GM19463 (cell line): ENCODE data around the gene DNMT3A.
A peak's percentile ranks its signal among the peaks of the same experiment; 100 is the strongest.
"Not testable (repeated sequence)": the region's sequence is repeated elsewhere in the genome, so short reads cannot be mapped to it uniquely, and the experiment has no call there.

Experiments used
- ATAC-seq: cut with Tn5 transposase; IDR thresholded peaks from one replicate; pipeline ENCODE4 v1.9.1; 2021; ENCODE audit warnings: mild to moderate bottlenecking, moderate library complexity; ENCODE audit not compliant: unreplicated experiment

Gene DNMT3A

GRCh38 chr2:25215948-25216679 is 125.6 kb downstream of the DNMT3A start:
- peak; percentile 85 for ATAC-seq

- ATAC-seq = no peak
Observed at GRCh38 chr2:25215232-25215631, 126.5 kb downstream of the DNMT3A start.

- ATAC-seq = no peak
Observed at GRCh38 chr2:25213229-25213628, 128.5 kb downstream of the DNMT3A start.

GRCh38 chr2:25210923-25211322 is 130.8 kb downstream of the DNMT3A start:
- ATAC-seq = not testable (repeated sequence)

GRCh38 chr2:25207078-25207545 is 134.6 kb downstream of the DNMT3A start:
- no peak for ATAC-seq

- no peak for ATAC-seq
Observed at GRCh38 chr2:25204190-25204838, 137.4 kb downstream of the DNMT3A start.

- ATAC-seq = no peak
Observed at GRCh38 chr2:25202275-25202674, 139.4 kb downstream of the DNMT3A start.

- ATAC-seq = no peak
Observed at GRCh38 chr2:25201794-25202193, 139.9 kb downstream of the DNMT3A start.

GRCh38 chr2:25201265-25201664 is 140.5 kb downstream of the DNMT3A start:
- no peak for ATAC-seq

GRCh38 chr2:25198576-25198975 is 143.1 kb downstream of the DNMT3A start:
- no peak for ATAC-seq

- no peak for ATAC-seq
Observed at GRCh38 chr2:25198209-25198525, 143.6 kb downstream of the DNMT3A start.

GRCh38 chr2:25197336-25198208 is 144.2 kb downstream of the DNMT3A start:
- no peak for ATAC-seq

- no peak for ATAC-seq
Observed at GRCh38 chr2:25194576-25195122, 147.1 kb downstream of the DNMT3A start.

- no peak for ATAC-seq
Observed at GRCh38 chr2:25190536-25190935, 151.2 kb downstream of the DNMT3A start.

- ATAC-seq = no peak
Observed at GRCh38 chr2:25188405-25188804, 153.3 kb downstream of the DNMT3A start.

GRCh38 chr2:25187729-25188350 is 153.9 kb downstream of the DNMT3A start:
- no peak for ATAC-seq

GRCh38 chr2:25184254-25184653 is 157.5 kb downstream of the DNMT3A start:
- ATAC-seq = no peak

GRCh38 chr2:25178976-25179375 is 162.7 kb downstream of the DNMT3A start:
- ATAC-seq = no peak
